Mucosa of descending colon (tissue), 3 donors: Measurements from ENCODE around the gene ABCG8. TPM values are rescaled to one million over a fixed set of nuclear protein-coding genes. Genes with fewer than 3 reads are reported as not detected.

ENCODE experiments used
- ATAC-seq: fragments of 200-7000 bp; cut with Tn5 transposase; one replicate; pipeline ENCODE4 v1.9.1; 2020; ENCODE audit warnings: mild to moderate bottlenecking, moderate library complexity
- DNase-seq, 3 donors: peaks; one replicate each; pipeline ENCODE4 v3.0.0-alpha.2; 2020
- H3K36me3 ChIP-seq: fragments of 200-600 bp; one replicate; pipeline ENCODE4 v1.8.0; 2021; ENCODE audit warnings: low read depth, mild to moderate bottlenecking
- H3K4me1 ChIP-seq: fragments of 200-600 bp; one replicate; pipeline ENCODE4 v1.8.0; 2021; ENCODE audit warnings: low read depth, mild to moderate bottlenecking
- H3K4me3 ChIP-seq: fragments of 200-600 bp; one replicate; pipeline ENCODE4 v1.8.0; 2021; ENCODE audit warnings: mild to moderate bottlenecking
- H3K9me3 ChIP-seq: fragments of 200-600 bp; one replicate; pipeline ENCODE4 v1.8.0; 2021; ENCODE audit warnings: mild to moderate bottlenecking
- CTCF ChIP-seq: fragments of 200-600 bp; IDR thresholded peaks from one replicate; pipeline ENCODE4 v1.8.0; 2022; ENCODE audit warnings: antibody characterized with exemption, mild to moderate bottlenecking
- intact Hi-C, 2 donors: fragments of 100-400 bp; cut with DNase I in 1 of 2; cut with micrococcal nuclease in 1 of 2; formaldehyde crosslinking; loops; one replicate each; pipeline versions ENCODE4 v1.11.0 to v1.11.1; 2022; cut with DNase I, micrococcal nuclease
- total RNA-seq, 3 donors: library from RNA; stranded (reverse); fragmentation: NEBNext Ultra II Directional in 2 of 3; extraction: Animal tissue kit (Norgen Biotek cat#: 25700) in 2 of 3; gene quantifications; one replicate each; pipeline versions ENCODE4 v1.2.1 to v1.2.4, GENCODE V29; 2021 to 2023
- donor health status: DM: no; HTN: no; CAD: no; lungs with moderate emphysema.
- donor health status: DM: no; HTN: no; CAD: no.
- donor health status: DM: no; HTN: yes; CAD: no.

Gene ABCG8
- total RNA-seq, 3 donors from 2014 or later = 0.06 to 0.87 (median 0.49) TPM

DNA sequence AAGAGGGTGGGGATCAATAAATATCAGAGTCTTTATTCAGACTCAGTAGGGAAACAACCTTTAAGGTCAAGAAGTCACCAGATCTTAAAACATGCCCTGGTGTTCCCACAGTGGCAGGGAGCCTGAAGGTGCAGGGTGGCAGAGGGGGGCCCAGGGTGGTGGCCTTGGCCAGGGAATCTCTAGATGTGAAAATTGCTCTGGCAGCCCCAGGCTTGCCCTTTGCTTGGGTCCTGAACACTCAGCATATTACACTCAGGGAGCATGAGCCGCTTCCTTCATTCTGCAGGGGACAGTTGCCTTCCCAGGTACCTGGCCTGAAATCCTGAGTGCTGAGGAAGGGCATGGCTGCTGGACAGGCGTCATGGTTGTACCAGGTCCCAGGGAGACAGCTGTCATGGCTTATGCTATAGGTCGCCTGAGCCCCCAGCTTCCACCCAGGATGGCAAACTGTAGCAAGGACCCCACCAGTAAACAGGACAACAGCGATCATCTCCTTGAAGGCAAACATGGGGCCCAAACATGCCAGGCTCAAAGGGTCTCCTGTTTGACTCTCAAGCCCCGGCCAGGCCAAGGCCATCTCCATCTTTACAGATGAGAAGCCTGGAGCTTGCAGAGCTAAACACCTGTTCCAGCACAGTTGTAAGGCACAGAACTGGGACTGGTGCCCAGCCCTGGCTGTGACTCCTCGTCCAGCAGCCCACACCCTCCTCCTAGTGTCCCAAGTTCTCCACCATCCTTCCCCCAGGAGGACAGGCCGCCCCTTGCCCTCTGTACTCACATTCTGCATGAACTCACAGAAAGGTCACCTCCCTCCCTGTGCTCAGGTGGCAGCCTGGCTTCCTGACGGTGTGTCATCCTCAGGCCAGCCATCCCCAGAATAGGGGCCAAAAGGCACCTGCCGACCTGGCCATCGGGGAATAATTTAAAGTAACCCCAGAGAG lies 14.6 kb downstream of the ABCG8 start:
- no peaks in the 10 kb centered on the region for H3K4me1 ChIP-seq
- no peak for TF ChIP-seq CTCF
- intact Hi-C loops = no loop called here
- ATAC-seq = peak; percentile 79
- H3K4me3 ChIP-seq = no peak overlapping the region
- no peaks in the 10 kb centered on the region for H3K9me3 ChIP-seq
- no peak for DNase-seq
- no peaks in the 10 kb centered on the region for H3K36me3 ChIP-seq

DNA sequence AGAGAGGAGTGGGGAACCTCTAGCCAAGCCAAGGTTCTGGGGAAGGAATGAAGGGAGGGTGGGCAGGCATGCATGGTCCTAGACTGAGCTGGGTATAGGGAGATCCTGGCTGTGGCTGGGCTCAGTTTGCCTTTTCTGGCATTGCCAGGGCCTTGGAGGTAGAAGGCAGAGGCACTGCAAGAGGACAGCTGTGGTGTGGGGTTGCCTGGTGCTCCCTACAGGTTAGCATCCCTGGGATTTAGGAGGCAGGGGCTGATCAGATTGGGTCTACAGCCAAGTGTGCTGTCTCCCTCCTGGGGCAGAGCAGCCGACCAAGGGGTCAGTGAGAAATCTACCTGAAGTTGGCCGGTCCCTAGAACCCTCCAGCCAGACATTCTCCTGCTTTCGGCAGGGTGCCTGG lies 15.9 kb downstream of the ABCG8 start:
- H3K4me3 ChIP-seq = no peak overlapping the region
- ATAC-seq = no peak
- H3K36me3 ChIP-seq = no peaks in the 10 kb centered on the region
- no peaks in the 10 kb centered on the region for H3K4me1 ChIP-seq
- H3K9me3 ChIP-seq = no peaks in the 10 kb centered on the region
- DNase-seq = no peak
- intact Hi-C loops = no loop called here
- no peak for TF ChIP-seq CTCF

DNA sequence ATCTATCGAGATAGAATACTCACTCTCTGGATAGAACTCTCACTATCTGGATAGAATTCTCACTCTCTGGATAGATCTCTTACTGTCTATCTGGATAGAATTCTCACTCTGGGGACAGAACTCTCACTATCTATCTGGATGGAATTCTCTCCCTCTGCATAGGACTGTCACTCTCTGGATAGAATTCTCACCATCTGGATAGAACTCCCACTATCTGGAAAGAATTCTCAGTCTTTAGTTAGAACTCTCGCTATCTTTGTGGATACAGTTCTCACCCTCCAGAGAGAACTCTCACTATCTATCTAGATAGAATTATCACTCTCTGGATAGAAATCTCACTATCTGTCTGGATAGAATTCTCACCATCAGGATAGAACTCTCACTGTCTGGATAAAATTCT lies 16.5 kb downstream of the ABCG8 start:
- no peak overlapping the region for H3K4me3 ChIP-seq
- H3K4me1 ChIP-seq = no peaks in the 10 kb centered on the region
- ATAC-seq (no peak), DNase-seq (no peak)
- intact Hi-C loops = no loop called here
- TF ChIP-seq CTCF = no peak
- no peaks in the 10 kb centered on the region for H3K9me3 ChIP-seq
- H3K36me3 ChIP-seq = no peaks in the 10 kb centered on the region

DNA sequence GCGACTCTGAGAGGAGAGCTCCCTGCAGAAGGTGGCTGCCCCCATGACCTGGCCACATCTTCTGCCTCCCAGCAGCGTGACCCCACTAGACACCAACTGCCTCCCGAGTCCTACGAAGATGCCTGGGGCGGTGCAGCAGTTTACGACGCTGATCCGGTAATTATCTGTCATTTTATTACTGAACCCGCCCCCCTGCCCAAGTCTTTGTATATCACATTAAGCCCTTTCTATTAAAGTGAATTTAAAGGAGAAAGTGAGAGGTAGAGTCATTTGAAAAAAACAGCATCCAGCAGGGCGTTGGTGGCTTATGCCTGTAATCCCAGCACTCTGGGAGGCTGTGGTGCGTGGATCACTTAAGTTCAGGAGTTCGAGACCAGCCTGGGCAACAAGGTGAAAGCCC lies 33.4 kb downstream of the ABCG8 start:
- DNase-seq = no peak
- Histone ChIP-seq H3K4me3 (no peak overlapping the region), H3K4me1 (no peaks in the 10 kb centered on the region), H3K36me3 (no peaks in the 10 kb centered on the region), H3K9me3 (no peaks in the 10 kb centered on the region)
- intact Hi-C loops = no loop called here
- no peak for ATAC-seq
- TF ChIP-seq CTCF = no peak

DNA sequence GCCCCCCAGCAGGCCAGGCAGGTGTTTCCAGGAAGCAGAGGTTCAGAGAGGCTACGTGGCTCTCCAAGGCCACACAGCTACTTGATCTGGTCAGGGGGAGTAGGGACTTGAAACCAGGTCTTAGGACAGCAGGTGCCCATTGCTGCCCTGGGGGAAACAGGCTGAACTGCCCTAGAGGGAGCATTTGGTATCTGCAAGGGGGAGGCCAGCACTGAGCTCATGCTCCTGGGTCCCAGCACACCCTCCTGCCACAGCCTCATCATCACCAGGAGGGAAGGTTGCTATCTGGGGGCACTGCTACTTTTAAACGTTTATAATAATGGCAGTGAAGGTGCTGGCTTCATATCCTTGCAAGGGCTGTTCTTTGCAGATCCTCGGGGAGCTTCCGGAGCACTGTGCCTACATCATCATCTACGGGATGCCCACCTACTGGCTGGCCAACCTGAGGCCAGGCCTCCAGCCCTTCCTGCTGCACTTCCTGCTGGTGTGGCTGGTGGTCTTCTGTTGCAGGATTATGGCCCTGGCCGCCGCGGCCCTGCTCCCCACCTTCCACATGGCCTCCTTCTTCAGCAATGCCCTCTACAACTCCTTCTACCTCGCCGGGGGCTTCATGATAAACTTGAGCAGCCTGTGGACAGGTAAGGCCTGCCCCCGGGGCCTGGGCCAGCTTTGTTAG lies 36.1 kb downstream of the ABCG8 start:
- no peaks in the 10 kb centered on the region for H3K36me3 ChIP-seq
- no peak for DNase-seq
- intact Hi-C loops = no loop called here
- H3K4me3 ChIP-seq = no peak overlapping the region
- TF ChIP-seq CTCF = no peak
- no peaks in the 10 kb centered on the region for H3K4me1 ChIP-seq
- ATAC-seq = no peak
- H3K9me3 ChIP-seq = no peaks in the 10 kb centered on the region
